Neural progenitor cell (in vitro differentiated cells): Measurements from ENCODE around the gene SVOP.

ENCODE experiments used
- EZH2 ChIP-seq: fragments of 200-600 bp; sonication (generic); IDR thresholded peaks from 2 replicates; pipeline ENCODE4 v1.6.1; 2017; ENCODE audit warnings: antibody characterized with exemption, mild to moderate bottlenecking, moderate library complexity
- TF ChIP-seq, protein P1 (sequence below): fragments of 200-600 bp; sonication (generic); IDR thresholded peaks from 2 replicates; pipeline ENCODE4 v1.5.1; 2017; ENCODE audit warnings: antibody characterized with exemption, mild to moderate bottlenecking

DNA sequence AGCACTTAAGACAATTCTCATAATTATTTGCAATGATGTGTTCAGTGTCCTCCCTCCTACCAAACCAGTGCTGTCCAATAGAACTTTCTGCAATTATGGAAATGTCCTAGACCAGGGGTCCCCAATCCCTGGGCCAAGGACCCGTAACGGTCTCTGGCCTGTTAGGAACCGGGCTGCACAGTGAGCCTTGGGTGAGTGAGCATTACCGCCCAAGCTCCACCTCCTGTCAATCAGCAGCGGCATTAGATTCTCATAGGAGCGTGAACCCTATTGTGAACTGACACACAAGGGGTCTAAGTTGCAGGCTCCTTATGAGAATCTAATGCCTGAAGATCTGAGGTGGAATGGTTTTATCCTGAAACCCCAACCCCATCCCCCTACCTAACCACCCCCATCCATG is 3.9 kb downstream of the SVOP start:
- no peak for TF ChIP-seq EZH2
- TF ChIP-seq, protein P1, sequence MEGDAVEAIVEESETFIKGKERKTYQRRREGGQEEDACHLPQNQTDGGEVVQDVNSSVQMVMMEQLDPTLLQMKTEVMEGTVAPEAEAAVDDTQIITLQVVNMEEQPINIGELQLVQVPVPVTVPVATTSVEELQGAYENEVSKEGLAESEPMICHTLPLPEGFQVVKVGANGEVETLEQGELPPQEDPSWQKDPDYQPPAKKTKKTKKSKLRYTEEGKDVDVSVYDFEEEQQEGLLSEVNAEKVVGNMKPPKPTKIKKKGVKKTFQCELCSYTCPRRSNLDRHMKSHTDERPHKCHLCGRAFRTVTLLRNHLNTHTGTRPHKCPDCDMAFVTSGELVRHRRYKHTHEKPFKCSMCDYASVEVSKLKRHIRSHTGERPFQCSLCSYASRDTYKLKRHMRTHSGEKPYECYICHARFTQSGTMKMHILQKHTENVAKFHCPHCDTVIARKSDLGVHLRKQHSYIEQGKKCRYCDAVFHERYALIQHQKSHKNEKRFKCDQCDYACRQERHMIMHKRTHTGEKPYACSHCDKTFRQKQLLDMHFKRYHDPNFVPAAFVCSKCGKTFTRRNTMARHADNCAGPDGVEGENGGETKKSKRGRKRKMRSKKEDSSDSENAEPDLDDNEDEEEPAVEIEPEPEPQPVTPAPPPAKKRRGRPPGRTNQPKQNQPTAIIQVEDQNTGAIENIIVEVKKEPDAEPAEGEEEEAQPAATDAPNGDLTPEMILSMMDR, result no peak
